Heart left ventricle (tissue), 13 donors: ENCODE data around the gene ADCY10.

Experiments
- CTCF ChIP-seq, 12 donors: fragments of 200-600 bp; sonication (generic) in 4 of 12; IDR thresholded peaks; one replicate each; pipeline versions ENCODE4 v1.5.0 to v1.8.0; 2018 to 2022; ENCODE audit warnings: antibody characterized with exemption in 12 of 12, mild to moderate bottlenecking in 5 of 12
- POLR2A ChIP-seq, 2 donors: fragments of 450-650 bp; IDR thresholded peaks; one replicate each; pipeline ENCODE4 v1.6.1; 2017; ENCODE audit warnings: antibody characterized with exemption in 2 of 2, mild to moderate bottlenecking in 2 of 2, moderate library complexity in 2 of 2
- donor health status: ischemic (EF 13 %, LVEDD 7.1; RV severe dilation, severe dysfunction).
- donor health status: DM: no; HTN: yes; CAD: no.
- donor health status: DM: no; HTN: no; CAD: no.
- donor health status: ischemic (EF 25% LVEDD 6.9; RV normal size, moderate dysfunction).
- donor health status: ischemic (EF 25% LVEDD 5.7; RV mildly dilated, moderate dysfunction).
- donor health status: ischemic (EF 35%, LVEDD 5.7; RV mildly dilated, moderate dysfunction).
- donor health status: nonischemic (EF 11% LVEDD 7.7; RV severe dilation, severe dysfunction).
- donor health status: DM: yes; HTN: yes; CAD: no.
- donor health status: PGD.
- donor health status: ischemic (EF 29% LVEDD 5.4; RV normal size, mild dysfunction).
- donor health status: nonischemic (EF 23%, LVEDD 6.1; RV moderate dilation, normal function).

GRCh38 chr1:167833904-167834303 lies 80.0 kb downstream of the ADCY10 start:
- TF ChIP-seq CTCF (IDR thresholded peaks at IDR 0.05) (no peak), POLR2A (IDR thresholded peaks at IDR 0.05) (no peak)
